GM18498 (cell line): ENCODE data around the gene PFKL.
"Not testable (repeated sequence)": the region's sequence is repeated elsewhere in the genome, so short reads cannot be mapped to it uniquely, and the experiment has no call there.

ENCODE experiments used
- ATAC-seq: cut with Tn5 transposase; IDR thresholded peaks from one replicate; pipeline ENCODE4 v1.9.1; 2021; ENCODE audit warnings: mild to moderate bottlenecking, moderate library complexity; ENCODE audit not compliant: unreplicated experiment

Gene PFKL

DNA sequence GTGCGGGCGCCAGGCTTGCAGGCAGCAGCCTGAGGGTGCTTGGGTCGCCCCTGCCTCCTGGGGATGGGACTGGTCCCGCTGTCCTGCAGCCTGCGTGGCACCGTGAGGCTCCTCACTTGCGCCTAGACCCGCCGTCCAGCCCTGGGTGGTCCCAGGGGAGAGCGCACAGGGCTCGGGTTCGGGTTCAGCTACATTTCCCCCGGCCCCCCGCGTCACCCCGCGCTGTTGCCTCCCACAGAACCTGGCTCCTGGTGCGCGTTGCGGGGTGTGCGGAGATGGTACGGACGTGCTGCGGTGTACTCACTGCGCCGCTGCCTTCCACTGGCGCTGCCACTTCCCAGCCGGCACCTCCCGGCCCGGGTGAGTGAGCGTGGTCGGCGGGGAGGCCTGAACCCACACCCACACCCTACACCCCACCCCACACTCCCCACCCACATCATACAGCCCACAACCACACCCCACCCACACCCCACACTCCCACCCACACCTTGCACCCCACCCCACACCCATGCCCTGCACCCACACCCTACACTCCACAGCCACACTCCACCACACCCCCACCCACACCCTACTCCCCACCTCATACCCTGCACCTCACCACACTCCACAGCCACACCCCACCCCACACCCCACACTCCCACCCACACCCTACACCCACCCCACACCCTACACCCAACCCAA, 6.2 kb upstream of the PFKL start:
- no peak for ATAC-seq

GRCh38 chr21:44294391-44295162, 5.3 kb upstream of the PFKL start:
- no peak for ATAC-seq

GRCh38 chr21:44295163-44295573, 4.7 kb upstream of the PFKL start:
- no peak for ATAC-seq

DNA sequence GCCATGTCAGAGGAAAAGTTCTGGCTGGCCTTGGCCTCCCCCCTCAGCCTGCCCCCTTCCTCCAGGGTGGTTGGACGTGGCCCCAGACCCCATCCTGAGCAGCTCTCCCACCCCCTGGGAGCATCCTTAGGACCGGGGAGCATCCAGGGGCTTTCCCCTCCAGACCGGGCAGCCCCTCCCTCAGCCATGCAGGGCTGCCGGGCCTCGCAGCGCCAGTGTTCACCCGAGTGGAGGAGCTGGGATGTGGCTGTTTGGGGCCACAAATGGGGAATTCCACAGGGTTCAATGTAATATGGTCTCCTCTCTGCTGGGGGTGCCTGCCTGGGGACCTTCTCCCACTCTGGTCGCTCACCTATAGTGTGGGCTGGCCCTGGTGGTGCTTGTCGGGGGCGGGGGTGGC, 4.2 kb upstream of the PFKL start:
- ATAC-seq: no peak

DNA sequence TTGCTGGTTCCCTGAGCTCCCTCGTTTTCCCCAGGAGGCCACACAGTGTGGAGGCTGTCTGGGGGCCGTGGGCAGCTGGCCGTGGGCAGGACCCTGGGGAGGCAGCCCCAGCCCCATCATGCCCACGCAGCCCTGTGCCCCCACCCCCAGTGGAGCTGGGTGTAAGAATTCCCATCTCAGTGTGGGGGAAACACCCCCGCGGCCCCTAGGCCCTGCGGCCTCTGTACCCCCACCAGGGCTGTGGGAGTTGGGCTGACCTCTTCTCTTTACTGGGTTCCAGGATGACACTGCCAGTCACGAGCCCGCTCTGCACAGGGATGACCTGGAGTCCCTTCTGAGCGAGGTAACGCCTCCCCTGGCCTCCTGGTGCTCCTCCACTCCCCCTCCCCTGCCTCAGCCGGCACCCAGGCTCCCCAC, 3.7 kb upstream of the PFKL start:
- no peak for ATAC-seq

DNA sequence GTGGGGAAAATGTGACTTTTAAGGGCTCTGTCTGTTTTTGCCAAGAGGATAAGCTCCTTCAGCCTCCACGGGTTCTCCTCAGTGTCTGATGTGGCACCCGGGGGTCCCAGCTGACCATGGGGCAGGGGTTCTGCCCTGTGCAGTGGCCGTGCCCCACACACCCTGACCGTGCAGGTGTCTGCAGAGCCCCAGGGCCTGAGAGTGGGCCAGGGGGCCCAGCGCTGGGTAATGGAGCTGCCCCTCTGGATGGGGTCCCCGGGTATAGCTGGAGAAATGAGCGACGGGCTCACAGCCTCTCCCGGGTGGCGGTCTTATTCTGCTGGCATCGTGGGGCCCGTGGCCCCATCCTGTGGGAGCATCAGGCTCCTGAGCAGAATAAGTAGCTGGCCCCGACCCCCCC, 2.9 kb upstream of the PFKL start:
- no peak for ATAC-seq

- ATAC-seq: no peak
Measured at GRCh38 chr21:44297525-44298290, 2.1 kb upstream of the PFKL start.

GRCh38 chr21:44298301-44298700, 1.6 kb upstream of the PFKL start:
- ATAC-seq: no peak

DNA sequence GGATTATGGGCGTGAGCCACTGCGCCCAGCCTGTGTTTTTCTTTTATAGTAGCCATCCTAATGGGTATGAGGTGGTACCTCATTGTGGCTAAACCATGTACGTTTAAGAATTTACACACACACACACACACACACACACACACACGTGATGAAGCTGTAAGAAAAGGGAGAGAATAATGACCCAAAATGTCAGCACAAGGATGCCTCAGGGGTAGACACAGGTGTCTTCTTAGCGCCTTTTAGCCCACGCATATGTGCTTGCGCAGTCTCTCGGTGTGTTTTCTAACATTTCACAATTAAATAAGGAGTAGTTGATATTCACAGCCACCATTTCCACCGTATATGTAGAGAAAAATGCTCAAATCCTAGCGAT, 782 bp upstream of the PFKL start:
- no peak for ATAC-seq

GRCh38 chr21:44300262-44300959, 558 bp downstream of the PFKL start:
- peak; percentile 40 for ATAC-seq

GRCh38 chr21:44301141-44301540, 1.3 kb downstream of the PFKL start:
- ATAC-seq: no peak

DNA sequence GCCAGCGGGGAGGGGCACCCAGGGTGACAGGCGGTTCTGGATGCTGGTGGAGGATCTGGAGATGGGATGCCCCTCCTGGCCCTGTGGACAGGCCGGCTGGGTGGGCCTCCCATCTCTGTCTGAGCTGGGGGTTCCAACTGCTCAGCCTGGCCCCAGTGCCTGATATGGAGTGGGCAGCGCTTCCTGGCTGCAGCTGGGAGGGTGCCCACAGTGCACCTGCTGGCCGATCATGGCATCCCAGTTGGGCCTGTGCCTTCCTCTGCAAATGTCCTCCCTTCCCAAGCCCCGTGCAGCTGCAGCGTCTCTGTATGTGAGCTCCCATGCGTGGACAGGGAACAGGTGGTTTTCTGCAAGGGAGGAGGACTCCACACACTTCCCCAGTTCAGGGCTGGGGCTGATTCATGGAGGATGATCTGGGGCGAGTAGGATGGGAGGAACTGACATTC, 2.1 kb downstream of the PFKL start:
- no peak for ATAC-seq

DNA sequence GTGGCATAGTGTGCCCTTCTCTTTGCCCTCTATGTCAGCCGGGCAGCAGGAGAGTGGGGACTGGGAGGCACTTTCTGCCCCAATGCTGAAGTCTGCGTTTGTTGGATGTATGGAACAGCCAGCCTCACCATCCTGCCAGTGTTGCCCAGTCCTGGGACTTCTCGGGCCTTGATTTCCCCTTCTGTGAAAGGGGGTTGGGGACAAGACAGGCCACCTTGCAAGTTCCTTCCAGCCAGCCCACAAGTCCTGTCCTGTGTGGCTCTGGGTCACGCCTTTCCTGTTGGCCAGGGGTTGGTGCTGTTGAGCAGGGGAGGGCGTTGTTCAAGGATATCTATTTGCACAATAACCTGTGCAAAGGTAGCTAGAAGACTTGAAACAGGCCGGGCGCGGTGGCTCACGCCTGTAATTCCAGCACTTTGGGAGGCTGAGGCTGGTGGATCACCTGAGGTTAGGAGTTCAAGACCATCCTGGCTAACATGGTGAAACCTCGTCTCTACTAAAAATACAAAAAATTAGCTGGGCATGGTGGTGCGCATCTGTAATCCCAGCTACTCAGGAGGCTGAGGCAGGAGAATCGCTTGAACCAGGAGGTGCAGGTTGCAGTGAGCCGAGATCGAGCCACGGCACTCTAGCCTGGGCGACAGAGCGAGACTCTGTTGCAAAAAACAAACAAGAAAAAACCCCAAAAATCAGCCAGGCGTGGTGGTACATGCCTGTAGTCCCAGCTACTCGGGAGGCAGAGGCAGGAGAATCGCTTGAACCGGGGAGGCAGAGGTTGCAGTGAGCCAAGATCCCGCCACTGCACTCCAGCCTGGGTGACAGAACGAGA, 2.9 kb downstream of the PFKL start:
- ATAC-seq: not testable (repeated sequence)

GRCh38 chr21:44303490-44303981, 3.7 kb downstream of the PFKL start:
- no peak for ATAC-seq

DNA sequence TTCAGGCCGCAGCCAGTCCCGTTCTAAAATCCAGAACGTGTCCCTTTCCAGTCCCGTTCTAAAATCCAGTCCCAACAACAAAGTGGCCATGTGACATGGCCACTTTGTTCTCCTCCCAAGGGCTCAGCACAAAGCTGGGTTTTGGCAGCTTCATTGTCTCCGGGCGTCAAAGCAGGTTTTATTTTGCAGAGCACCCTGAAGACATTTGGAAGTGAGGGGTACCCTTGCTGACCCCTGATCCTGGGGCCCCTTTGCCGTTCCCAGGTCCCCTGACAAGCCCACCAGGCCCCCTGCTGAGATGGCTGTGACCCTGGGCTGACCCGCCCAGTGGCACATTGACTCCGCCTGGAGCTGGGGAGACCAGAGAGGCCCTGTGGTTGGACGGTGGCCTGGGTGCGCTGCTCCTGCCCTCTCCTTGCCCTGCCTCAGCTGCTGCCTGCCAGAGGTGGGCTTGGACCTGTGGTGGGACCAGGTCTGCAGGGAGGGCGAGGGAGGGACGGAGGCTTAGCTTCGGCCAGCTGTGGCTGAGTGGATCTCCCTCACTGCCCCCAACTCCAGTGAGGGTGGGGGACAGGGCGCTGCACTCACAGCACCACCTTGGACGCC, 4.3 kb downstream of the PFKL start:
- no peak for ATAC-seq

- no peak for ATAC-seq
Measured at GRCh38 chr21:44304877-44305293, 5.0 kb downstream of the PFKL start.

- ATAC-seq: no peak
Measured at GRCh38 chr21:44305691-44306090, 5.8 kb downstream of the PFKL start.

GRCh38 chr21:44306936-44307704, 7.3 kb downstream of the PFKL start:
- no peak for ATAC-seq
